Transverse colon (tissue), 4 donors: ENCODE results near the gene TRAPPC10. TPM values are rescaled to one million over a fixed set of nuclear protein-coding genes. Genes with fewer than 3 reads are reported as not detected.

Experiments used
- DNase-seq: peaks from one replicate; pipeline ENCODE4 v3.0.0-alpha.2; 2019
- H3K27ac ChIP-seq, 4 donors: fragments of 200-600 bp; sonication (generic); 2 replicates each; pipeline ENCODE4 v1.5.1; 2016 to 2018; ENCODE audit warnings: inconsistent platforms in 4 of 4
- H3K27me3 ChIP-seq: fragments of 200-600 bp; sonication (generic); 2 replicates; pipeline ENCODE4 v1.5.1; 2017; ENCODE audit warnings: inconsistent platforms
- H3K36me3 ChIP-seq, 4 donors: fragments of 200-600 bp; sonication (generic); 2 replicates each; pipeline ENCODE4 v1.5.1; 2017 to 2019; ENCODE audit warnings: inconsistent platforms in 4 of 4
- H3K4me1 ChIP-seq, 4 donors: fragments of 200-600 bp; sonication (generic); 2 replicates each; pipeline ENCODE4 v1.5.1; 2017 to 2020; ENCODE audit warnings: inconsistent platforms in 4 of 4
- H3K4me3 ChIP-seq, 4 donors: fragments of 200-600 bp; sonication (generic); 1 replicate in 1 of 4; 2 replicates in 3 of 4; pipeline versions ENCODE4 v1.5.1 to v1.6.1; 2017 to 2019; ENCODE audit warnings: inconsistent platforms in 4 of 4
- H3K9me3 ChIP-seq, 2 donors: fragments of 200-600 bp; sonication (generic); 2 replicates each; pipeline ENCODE4 v1.5.1; 2017 to 2019; ENCODE audit warnings: inconsistent platforms in 2 of 2
- CTCF ChIP-seq, 5 experiments: fragments of 200-600 bp in 3 of 5; fragments of 450-650 bp in 2 of 5; sonication (generic) in 3 of 5; IDR thresholded peaks; 1 replicate in 2 of 5; 2 replicates in 3 of 5; pipeline ENCODE4 v1.5.1; 2016 to 2017; ENCODE audit warnings: antibody characterized with exemption in 5 of 5, inconsistent platforms in 3 of 5, mild to moderate bottlenecking in 2 of 5, moderate library complexity in 1 of 5
- EP300 ChIP-seq: sonication (generic); formaldehyde crosslinking; IDR thresholded peaks from one replicate; pipeline ENCODE4 v1.6.1; 2017; ENCODE audit warnings: antibody characterized with exemption, low read depth
- POLR2A ChIP-seq: fragments of 450-650 bp; IDR thresholded peaks from one replicate; pipeline ENCODE4 v1.6.1; 2016; ENCODE audit warnings: antibody characterized with exemption, mild to moderate bottlenecking, moderate library complexity
- POLR2AphosphoS5 ChIP-seq, 3 donors: sonication (generic); formaldehyde crosslinking; IDR thresholded peaks; one replicate each; pipeline ENCODE4 v1.6.1; 2016; ENCODE audit warnings: antibody characterized with exemption in 3 of 3
- WGBS, 2 donors: methylation state at CpG; one replicate each; pipeline ENCODE4 v1.1.5; 2018; ENCODE audit warnings: low coverage in 1 of 2; 5-methylcytosine and 5-hydroxymethylcytosine counted together
- in situ Hi-C, 4 donors: fragments of 200-750 bp; cut with MboI; loops; one replicate each; pipeline versions ENCODE4 v1.15.0 to v1.15.1; 2017; ENCODE audit warnings: low sequenced_read_pairs in 3 of 4, low pct_ligation_motif_present in 1 of 4, low pct_unique_long_range_greater_than_20kb in 1 of 4
- intact Hi-C: fragments of 100-400 bp; cut with DNase I; formaldehyde crosslinking; loops from one replicate; pipeline ENCODE4 v1.15.1; 2023; ENCODE audit warnings: low total_unique reads
- total RNA-seq, 4 donors: library from RNA; depleted of rRNA; stranded (reverse); fragments of >200 nt; gene quantifications; one replicate each; pipeline ENCODE4 v1.1.0, GENCODE V29; 2016

Gene TRAPPC10
- total RNA-seq, 4 donors from 2014 or later, result 71.0 to 81.5 (median 79.8) TPM

- TF ChIP-seq CTCF (IDR thresholded peaks at IDR 0.05), result no peak
- TF ChIP-seq EP300, result no peak
- no peak for TF ChIP-seq POLR2A
- TF ChIP-seq POLR2AphosphoS5 (IDR thresholded peaks at IDR 0.05), result no peak
- Histone ChIP-seq H3K4me3 (no peak overlapping the region), H3K27ac (peak overlapping the region in 2 of 4 donors; percentile 6 to 34), H3K36me3 (no peaks in the 10 kb centered on the region), H3K4me1 (peaks cover 0 to 71% (median 19%) of the 10 kb centered on the region in 4 donors), H3K9me3 (no peaks in the 10 kb centered on the region), H3K27me3 (no peaks in the 10 kb centered on the region)
- in situ Hi-C loops (no loop called here), intact Hi-C loops (no loop called here)
- no peak for DNase-seq
- 78% methylated on average over 1 of the region's 1 CpG for WGBS, 2 donors
Observed at GRCh38 chr21:44021064-44021463, 9.0 kb downstream of the TRAPPC10 start.

- Histone ChIP-seq H3K27ac (no peak overlapping the region), H3K27me3 (no peaks in the 10 kb centered on the region), H3K4me3 (no peak overlapping the region), H3K4me1 (peaks cover 0 to 48% (median 22%) of the 10 kb centered on the region in 4 donors), H3K9me3 (no peaks in the 10 kb centered on the region), H3K36me3 (no peaks in the 10 kb centered on the region)
- intact Hi-C loops, result no loop called here
- TF ChIP-seq POLR2AphosphoS5 (IDR thresholded peaks at IDR 0.05), result no peak
- TF ChIP-seq EP300, result no peak
- no peak for TF ChIP-seq CTCF (IDR thresholded peaks at IDR 0.05)
- TF ChIP-seq POLR2A, result no peak
- WGBS, 2 donors, result 60 to 100% methylated on average over 1 of the region's 1 CpG
- DNase-seq, result no peak
- in situ Hi-C loops, result no loop called here
Observed at GRCh38 chr21:44024257-44024656, 12.1 kb downstream of the TRAPPC10 start.

- intact Hi-C loops, result no loop called here
- no peaks in the 10 kb centered on the region for H3K27me3 ChIP-seq
- no peaks in the 10 kb centered on the region for H3K36me3 ChIP-seq
- H3K4me3 ChIP-seq, result no peak overlapping the region
- DNase-seq, result peak; percentile 17
- peaks cover 0 to 47% (median 22%) of the 10 kb centered on the region in 4 donors for H3K4me1 ChIP-seq
- H3K27ac ChIP-seq, result peak overlapping the region; percentile 14 to 60 (median 24)
- no peaks in the 10 kb centered on the region for H3K9me3 ChIP-seq
- in situ Hi-C loops, result loop anchor here in 1 of 4 donors (25.0 kb wide), 1 partner anchor 237 kb away; the partner anchor contains the start of gene DNMT3L
- 67 to 70% methylated on average over 6 to 8 of the region's 8 CpGs for WGBS, 2 donors
- TF ChIP-seq EP300, result no peak
- no peak for TF ChIP-seq POLR2AphosphoS5 (IDR thresholded peaks at IDR 0.05)
- TF ChIP-seq POLR2A, result no peak
- no peak for TF ChIP-seq CTCF (IDR thresholded peaks at IDR 0.05)
Observed at GRCh38 chr21:44024887-44025353, 12.8 kb downstream of the TRAPPC10 start.

GRCh38 chr21:44027607-44028286 is 15.6 kb downstream of the TRAPPC10 start:
- in situ Hi-C loops, result loop anchor here in 1 of 4 donors (25.0 kb wide), 1 partner anchor 235 kb away; the partner anchor contains the start of gene DNMT3L
- 70 to 86% methylated on average over 2 to 8 of the region's 8 CpGs for WGBS, 2 donors
- intact Hi-C loops, result no loop called here
- TF ChIP-seq POLR2AphosphoS5 (IDR thresholded peaks at IDR 0.05) (no peak), EP300 (no peak), POLR2A (no peak), CTCF (IDR thresholded peaks at IDR 0.05) (no peak)
- Histone ChIP-seq H3K4me3 (no peak overlapping the region), H3K4me1 (peaks cover 0 to 24% (median 15%) of the 10 kb centered on the region in 4 donors), H3K27ac (no peak overlapping the region), H3K27me3 (no peaks in the 10 kb centered on the region), H3K9me3 (no peaks in the 10 kb centered on the region), H3K36me3 (peaks cover 0 to 6% (median 0%) of the 10 kb centered on the region in 4 donors)
- DNase-seq, result no peak
